ENCODE measurements around the gene GHRHR.

Gene GHRHR

DNA sequence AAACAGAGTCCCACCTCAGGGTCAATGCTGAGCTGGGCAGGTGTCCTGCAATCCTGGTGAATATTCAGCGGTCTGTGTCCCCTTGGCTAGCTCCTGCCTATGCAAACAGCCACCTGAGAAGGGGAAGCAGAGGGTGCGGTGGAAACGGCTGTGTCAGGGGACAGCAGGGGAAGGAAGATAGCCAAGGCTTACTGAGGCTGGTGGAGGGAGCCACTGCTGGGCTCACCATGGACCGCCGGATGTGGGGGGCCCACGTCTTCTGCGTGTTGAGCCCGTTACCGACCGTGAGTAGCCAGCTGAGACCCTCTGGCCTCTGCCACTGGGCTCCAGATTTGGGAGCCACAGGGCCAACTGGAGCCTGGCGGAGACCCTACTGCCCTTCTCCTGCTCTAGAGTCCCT is at the start of gene GHRHR:
GHRHR (plus strand) TSS at position 112 of the 400 bp plus-strand sequence; CDS start at position 228, 116 bp downstream.
- no peak within 1 kb of the TSS for H3K27ac Mint-ChIP-seq (ENCODE audit: low read depth)

DNA sequence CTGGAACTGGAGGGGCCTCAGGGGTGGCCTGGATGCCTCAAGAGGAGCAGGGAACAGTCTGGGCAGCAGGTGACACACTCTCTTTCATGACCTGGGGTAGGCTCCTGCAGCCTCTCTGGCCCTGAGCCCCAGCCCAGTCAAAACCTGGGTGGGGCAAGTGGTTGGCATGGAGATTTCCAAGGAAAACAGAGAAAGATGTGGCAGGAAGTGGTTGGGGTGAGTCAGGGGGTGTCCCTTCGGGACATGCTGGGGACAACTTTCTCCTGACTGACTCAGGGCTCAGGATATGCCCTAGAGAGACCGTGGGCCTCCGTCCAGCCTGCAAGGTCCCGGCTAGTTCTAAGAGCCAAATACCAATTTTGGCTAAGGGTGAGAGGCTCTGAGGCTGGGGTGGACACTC is 49.2 kb upstream of the GHRHR start:
- no peaks in the 10 kb centered on the region for H3K27me3 Mint-ChIP-seq
- no peak for DNase-seq (ENCODE audit: low spot score in 2 of 2)
- no peak overlapping the region for H3K27ac Mint-ChIP-seq (ENCODE audit: low read depth)
- H3K4me3 Mint-ChIP-seq: no peak overlapping the region
- no peaks in the 10 kb centered on the region for H3K36me3 Mint-ChIP-seq (ENCODE audit: insufficient read depth)
- no peaks in the 10 kb centered on the region for H3K9me3 Mint-ChIP-seq
- ATAC-seq (replicated peaks; ENCODE audit: extremely low read depth, poor library complexity, severe bottlenecking): no peak
- no peaks in the 10 kb centered on the region for H3K4me1 Mint-ChIP-seq

More for the DNA sequence above, at the start of gene GHRHR:
- no peaks in the 10 kb centered on the region for H3K4me1 Mint-ChIP-seq
- ATAC-seq (replicated peaks; ENCODE audit: extremely low read depth, poor library complexity, severe bottlenecking): no peak
- peaks cover 46% of the 10 kb centered on the region for H3K27me3 Mint-ChIP-seq
- no peaks in the 10 kb centered on the region for H3K9me3 Mint-ChIP-seq
- H3K4me3 Mint-ChIP-seq: no peak within 1 kb of the TSS
- DNase-seq (ENCODE audit: low spot score in 2 of 2): no peak
- no peaks in the 10 kb centered on the region for H3K36me3 Mint-ChIP-seq (ENCODE audit: insufficient read depth)

DNA sequence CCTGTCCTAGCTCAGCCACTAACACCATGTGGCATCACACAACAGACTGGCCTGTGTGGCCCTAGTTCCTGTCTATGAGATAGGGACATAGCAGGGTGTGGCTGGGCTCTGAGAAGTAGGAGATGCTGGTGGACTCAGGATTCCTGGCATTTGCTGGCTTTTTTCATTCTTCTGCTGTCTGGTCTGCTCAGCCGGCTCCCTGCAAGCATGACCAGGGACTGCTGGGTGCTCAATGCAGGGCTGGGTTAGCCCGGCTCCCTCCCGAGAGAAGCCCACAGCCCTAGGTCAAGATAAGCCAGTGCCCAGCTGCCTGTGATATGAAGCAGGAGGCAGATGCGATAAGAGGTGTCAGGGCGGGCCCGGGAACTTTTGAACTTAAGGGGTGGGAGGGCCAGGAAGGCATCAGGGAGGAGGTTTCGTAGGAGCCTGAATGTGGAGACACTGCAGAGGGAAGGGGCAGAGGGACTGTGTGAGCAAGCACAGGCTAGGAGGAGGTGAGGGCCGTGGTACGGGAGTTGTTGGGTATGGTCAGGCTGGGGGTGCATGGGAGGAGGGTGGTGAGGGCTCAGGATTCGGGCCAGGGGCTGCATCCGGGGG is 48.6 kb upstream of the GHRHR start:
- no peak for ATAC-seq (replicated peaks; ENCODE audit: extremely low read depth, poor library complexity, severe bottlenecking)
- Mint-ChIP-seq H3K27ac (ENCODE audit: low read depth) (no peak overlapping the region), H3K36me3 (ENCODE audit: insufficient read depth) (no peaks in the 10 kb centered on the region), H3K4me1 (no peaks in the 10 kb centered on the region), H3K4me3 (no peak overlapping the region), H3K9me3 (no peaks in the 10 kb centered on the region), H3K27me3 (no peaks in the 10 kb centered on the region)
- DNase-seq (ENCODE audit: low spot score in 2 of 2): no peak

DNA sequence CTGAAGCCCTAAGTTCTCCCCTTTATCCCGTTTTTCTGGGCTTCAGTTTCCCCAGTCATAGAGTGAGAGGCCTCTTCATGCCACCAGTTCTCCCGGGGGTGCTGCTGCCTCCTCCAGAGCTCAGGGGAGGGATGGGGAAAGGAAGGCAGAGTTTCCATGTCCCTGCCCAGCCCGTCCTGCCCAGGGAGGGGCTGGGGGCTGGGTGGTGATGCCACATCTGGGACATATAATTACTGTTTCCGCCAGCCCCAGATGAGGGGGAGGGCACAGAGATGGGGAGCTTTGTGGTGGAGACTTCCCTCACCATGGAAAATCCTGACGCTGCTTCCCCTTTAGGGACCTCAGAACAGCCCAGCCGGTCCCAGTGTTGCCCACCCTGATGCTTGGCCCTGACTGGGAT is 48.0 kb upstream of the GHRHR start:
- ATAC-seq (replicated peaks; ENCODE audit: extremely low read depth, poor library complexity, severe bottlenecking) (no peak), DNase-seq (ENCODE audit: low spot score in 2 of 2) (no peak)
- H3K4me3 Mint-ChIP-seq: no peak overlapping the region
- H3K36me3 Mint-ChIP-seq (ENCODE audit: insufficient read depth): no peaks in the 10 kb centered on the region
- no peaks in the 10 kb centered on the region for H3K27me3 Mint-ChIP-seq
- no peaks in the 10 kb centered on the region for H3K9me3 Mint-ChIP-seq
- H3K27ac Mint-ChIP-seq (ENCODE audit: low read depth): no peak overlapping the region
- no peaks in the 10 kb centered on the region for H3K4me1 Mint-ChIP-seq

DNA sequence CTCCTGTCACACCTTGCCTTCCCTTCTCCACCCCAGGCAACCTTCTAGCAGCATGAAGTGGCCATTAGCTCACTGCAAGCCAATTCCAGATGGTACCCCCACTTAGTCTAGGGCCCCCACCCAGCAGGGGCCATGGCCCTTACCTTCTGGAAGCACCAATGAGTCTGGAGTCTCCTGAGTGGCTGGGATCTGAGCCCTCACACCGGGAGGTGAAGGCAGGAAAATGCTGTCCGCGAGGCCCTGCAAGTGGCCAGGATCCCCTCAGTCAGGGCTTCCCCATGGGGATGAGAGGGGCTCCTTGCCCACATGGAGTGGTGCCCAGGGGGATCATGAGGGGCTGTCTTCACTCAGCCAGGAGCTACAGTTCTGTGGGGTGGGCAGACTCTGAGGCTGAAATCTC is 47.5 kb upstream of the GHRHR start:
- DNase-seq (ENCODE audit: low spot score in 2 of 2) (no peak), ATAC-seq (replicated peaks; ENCODE audit: extremely low read depth, poor library complexity, severe bottlenecking) (no peak)
- Mint-ChIP-seq H3K9me3 (no peaks in the 10 kb centered on the region), H3K36me3 (ENCODE audit: insufficient read depth) (no peaks in the 10 kb centered on the region), H3K27ac (ENCODE audit: low read depth) (no peak overlapping the region), H3K4me1 (no peaks in the 10 kb centered on the region), H3K27me3 (no peaks in the 10 kb centered on the region), H3K4me3 (no peak overlapping the region)

DNA sequence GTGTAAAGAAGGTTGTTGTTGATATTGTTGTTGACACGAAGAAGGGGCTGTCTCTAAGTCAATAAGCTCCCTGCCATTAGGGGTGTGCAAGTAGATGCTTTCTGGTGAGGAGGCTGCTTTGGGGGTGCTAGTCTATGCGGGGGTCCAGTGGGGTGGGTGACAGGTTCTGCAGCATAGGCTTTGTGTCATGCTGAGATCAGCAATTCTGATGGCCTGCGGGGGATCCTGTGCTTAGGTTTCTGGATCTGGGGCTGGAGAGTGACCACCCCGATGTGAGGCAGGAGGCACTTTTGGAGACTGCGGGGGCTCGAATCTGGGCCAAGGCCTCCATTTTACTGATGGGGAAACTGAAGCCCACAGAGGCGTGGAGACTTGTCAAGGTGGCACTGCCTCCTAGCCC is 47.0 kb upstream of the GHRHR start:
- no peak for ATAC-seq (replicated peaks; ENCODE audit: extremely low read depth, poor library complexity, severe bottlenecking)

DNA sequence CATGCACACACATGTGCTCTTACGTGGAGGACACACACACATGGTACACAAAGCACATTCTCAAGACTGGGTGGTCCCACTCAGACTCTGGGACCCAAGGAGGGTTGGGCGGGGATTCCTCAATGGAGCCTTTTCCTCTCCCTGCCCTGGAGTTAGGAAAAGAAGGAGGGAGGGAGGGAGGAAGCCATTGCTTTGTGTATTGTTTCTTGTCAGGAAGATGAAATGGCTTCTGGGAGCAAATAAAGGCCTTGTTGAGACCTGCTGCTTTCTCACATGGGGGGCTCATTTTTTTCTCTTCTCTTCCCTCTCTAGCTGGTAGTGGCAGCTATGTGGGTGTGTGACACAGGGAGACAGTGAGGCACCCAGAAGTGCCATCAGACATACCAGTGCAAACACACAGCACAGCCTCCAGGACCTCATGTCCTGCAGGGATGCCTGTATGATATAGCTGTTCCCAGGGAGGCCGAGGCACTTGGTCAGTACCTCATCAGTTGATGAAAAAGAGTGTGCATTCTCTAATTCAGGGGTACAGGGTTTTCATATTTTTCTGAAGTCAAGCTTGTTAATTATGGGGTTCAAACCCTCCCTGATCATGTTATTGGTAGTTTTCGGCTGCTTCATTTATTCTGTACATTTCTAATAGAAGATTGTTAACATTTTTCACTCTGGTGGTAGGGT is 46.4 kb upstream of the GHRHR start:
- no peak overlapping the region for H3K4me3 Mint-ChIP-seq
- ATAC-seq (replicated peaks; ENCODE audit: extremely low read depth, poor library complexity, severe bottlenecking): no peak
- no peak overlapping the region for H3K27ac Mint-ChIP-seq (ENCODE audit: low read depth)
- DNase-seq (ENCODE audit: low spot score in 2 of 2): no peak
- no peaks in the 10 kb centered on the region for H3K27me3 Mint-ChIP-seq
- H3K4me1 Mint-ChIP-seq: no peaks in the 10 kb centered on the region
- H3K36me3 Mint-ChIP-seq (ENCODE audit: insufficient read depth): no peaks in the 10 kb centered on the region
- no peaks in the 10 kb centered on the region for H3K9me3 Mint-ChIP-seq

More for the DNA sequence above, 47.0 kb upstream of the GHRHR start:
- H3K27me3 Mint-ChIP-seq: no peaks in the 10 kb centered on the region
- no peaks in the 10 kb centered on the region for H3K9me3 Mint-ChIP-seq
- no peaks in the 10 kb centered on the region for H3K4me1 Mint-ChIP-seq
- H3K4me3 Mint-ChIP-seq: no peak overlapping the region
- DNase-seq (ENCODE audit: low spot score in 2 of 2): no peak
- H3K36me3 Mint-ChIP-seq (ENCODE audit: insufficient read depth): no peaks in the 10 kb centered on the region
- H3K27ac Mint-ChIP-seq (ENCODE audit: low read depth): no peak overlapping the region

DNA sequence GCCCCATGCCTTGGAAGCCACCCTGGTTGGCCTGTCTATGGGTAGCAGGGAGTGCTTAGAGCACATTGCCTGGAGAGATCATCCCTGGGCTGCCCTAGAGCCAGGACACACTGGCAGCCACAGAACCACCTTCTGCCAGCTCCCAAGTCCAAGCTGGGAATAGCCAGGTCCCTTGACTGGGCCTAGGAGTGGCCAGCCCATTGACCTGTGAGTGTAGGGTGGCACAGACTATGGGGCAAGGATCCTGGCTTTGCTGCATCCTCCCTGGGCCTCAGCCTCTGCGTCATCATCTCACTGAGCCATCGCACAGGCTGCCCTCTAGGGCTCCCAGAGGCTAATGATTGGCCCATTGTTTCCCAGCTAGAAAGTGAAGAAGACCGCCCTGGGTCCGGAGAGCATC is 45.1 kb upstream of the GHRHR start:
- ATAC-seq (replicated peaks; ENCODE audit: extremely low read depth, poor library complexity, severe bottlenecking): no peak
- H3K27ac Mint-ChIP-seq (ENCODE audit: low read depth): no peak overlapping the region
- no peaks in the 10 kb centered on the region for H3K36me3 Mint-ChIP-seq (ENCODE audit: insufficient read depth)
- DNase-seq (ENCODE audit: low spot score in 2 of 2): no peak
- no peaks in the 10 kb centered on the region for H3K9me3 Mint-ChIP-seq
- no peak overlapping the region for H3K4me3 Mint-ChIP-seq
- H3K27me3 Mint-ChIP-seq: no peaks in the 10 kb centered on the region
- no peaks in the 10 kb centered on the region for H3K4me1 Mint-ChIP-seq

DNA sequence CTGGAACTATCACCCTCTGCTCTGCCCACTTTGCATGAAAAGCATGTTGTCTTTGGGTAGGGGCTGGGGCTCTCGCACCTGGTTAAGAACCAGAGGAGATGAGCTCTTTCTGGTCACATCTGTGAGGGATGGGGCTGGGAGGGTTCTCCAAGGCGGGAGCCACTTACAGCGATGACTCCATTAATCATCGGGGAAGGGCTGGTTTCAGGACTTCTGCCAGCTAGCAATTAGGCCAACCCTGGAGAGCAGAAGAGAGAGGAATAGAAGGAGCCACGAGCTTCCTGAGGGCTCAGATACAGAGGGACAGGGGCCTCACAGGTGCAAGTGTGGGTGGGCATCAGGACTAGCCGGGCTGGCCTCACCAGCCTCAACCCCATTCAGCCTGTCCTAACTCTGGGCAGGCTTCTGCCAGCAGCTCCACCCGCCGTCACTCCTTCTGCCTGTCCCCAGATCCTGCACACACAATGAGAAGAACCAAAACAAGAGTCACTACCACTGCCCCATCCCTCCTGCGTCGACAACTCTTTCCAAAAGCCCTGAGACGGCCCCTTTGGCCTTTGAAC is 43.7 kb upstream of the GHRHR start:
- Mint-ChIP-seq H3K36me3 (ENCODE audit: insufficient read depth) (no peaks in the 10 kb centered on the region), H3K4me3 (no peak overlapping the region), H3K9me3 (no peaks in the 10 kb centered on the region), H3K4me1 (no peaks in the 10 kb centered on the region), H3K27ac (ENCODE audit: low read depth) (no peak overlapping the region), H3K27me3 (no peaks in the 10 kb centered on the region)
- no peak for ATAC-seq (replicated peaks; ENCODE audit: extremely low read depth, poor library complexity, severe bottlenecking)
- no peak for DNase-seq (ENCODE audit: low spot score in 2 of 2)

DNA sequence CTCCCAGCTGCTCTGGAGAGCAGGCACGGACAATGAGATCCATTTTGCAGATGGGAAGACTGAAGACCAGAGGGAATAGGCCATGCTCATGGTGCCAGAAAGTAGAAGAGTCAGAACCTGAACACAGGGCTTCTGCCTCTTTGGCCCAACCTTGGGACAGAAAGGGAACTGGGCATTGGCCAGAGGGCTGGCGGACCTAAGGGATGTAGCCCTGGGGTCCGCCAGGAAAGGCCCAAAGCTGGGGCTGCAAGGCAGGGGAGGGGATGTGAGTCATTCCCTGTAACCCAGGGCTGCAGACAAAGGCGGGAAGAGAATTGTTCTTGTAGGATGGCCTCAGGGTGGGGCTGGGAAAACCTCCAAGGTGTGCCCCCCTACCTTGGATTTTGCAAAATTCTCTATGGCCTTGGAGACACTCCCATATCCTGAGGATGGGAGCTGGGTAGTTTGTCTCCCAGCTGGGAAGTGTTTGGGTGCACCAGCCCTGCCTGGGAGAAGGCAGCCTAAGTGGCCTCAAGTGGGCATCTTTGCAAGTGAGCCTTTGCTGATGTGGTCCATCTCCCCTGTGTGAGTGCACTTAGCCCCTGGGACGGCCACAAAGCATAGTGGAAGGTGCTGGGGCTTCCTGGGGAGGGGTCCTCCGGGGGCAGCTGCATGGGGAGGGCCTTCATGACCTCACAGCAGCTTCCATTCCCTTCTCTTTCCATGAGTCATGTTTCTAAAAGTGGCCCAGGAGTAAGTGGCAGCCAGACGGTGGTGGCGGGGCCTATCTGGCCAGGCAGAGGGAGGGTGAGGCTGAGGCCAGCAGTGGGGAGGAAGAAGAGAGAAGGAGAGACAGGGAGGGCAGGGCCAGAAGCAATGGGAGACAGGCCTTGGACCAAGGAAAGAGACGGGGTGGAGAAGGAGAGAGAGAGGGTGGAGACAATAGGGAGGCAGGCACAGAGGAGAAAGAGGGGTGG is 42.9 kb upstream of the GHRHR start:
- Mint-ChIP-seq H3K27me3 (no peaks in the 10 kb centered on the region), H3K9me3 (no peaks in the 10 kb centered on the region), H3K4me3 (no peak overlapping the region), H3K4me1 (no peaks in the 10 kb centered on the region), H3K27ac (ENCODE audit: low read depth) (no peak overlapping the region), H3K36me3 (ENCODE audit: insufficient read depth) (no peaks in the 10 kb centered on the region)
- no peak for ATAC-seq (replicated peaks; ENCODE audit: extremely low read depth, poor library complexity, severe bottlenecking)
- no peak for DNase-seq (ENCODE audit: low spot score in 2 of 2)

DNA sequence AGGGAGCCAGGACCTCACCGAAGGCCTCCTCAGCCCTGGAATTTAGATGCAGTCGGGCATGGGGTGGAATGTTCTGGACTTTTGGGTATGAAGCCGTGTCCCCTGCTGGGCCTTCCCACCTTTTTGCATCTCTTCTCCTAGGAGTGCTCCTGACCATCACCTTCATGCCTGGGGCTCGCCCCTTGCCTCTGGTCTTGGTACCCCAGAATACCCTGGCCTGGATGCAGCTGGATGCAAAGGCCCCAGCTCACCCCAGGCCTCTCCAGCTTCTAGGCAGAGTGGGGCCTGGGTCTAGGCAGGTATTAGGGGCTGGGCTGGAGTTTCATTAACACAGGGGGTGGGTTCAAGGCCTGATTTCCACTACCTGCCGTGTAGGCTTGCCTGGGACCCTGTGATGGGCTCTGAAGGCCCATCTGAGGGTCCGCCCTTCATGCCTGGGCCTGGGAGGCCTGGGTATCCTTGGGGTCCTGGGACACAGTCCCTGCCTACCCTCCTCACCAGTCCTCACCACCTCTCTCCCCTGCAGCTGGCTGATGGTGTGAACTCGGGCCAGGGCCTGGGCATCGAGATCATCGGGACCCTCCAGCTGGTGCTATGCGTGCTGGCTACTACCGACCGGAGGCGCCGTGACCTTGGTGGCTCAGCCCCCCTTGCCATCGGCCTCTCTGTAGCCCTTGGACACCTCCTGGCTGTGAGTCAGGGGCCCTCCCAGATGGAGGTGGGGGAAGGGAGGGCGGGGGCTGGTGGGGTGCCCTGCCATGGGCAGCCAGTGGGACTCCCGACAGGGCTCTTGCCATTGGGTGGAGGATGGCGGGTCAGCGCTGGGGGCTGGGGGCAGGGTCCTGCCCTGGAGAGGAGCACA is 42.0 kb upstream of the GHRHR start:
- H3K27me3 Mint-ChIP-seq: no peaks in the 10 kb centered on the region
- ATAC-seq (replicated peaks; ENCODE audit: extremely low read depth, poor library complexity, severe bottlenecking) (no peak), DNase-seq (ENCODE audit: low spot score in 2 of 2) (no peak)
- no peaks in the 10 kb centered on the region for H3K4me1 Mint-ChIP-seq
- no peak overlapping the region for H3K4me3 Mint-ChIP-seq
- no peaks in the 10 kb centered on the region for H3K9me3 Mint-ChIP-seq
- no peaks in the 10 kb centered on the region for H3K36me3 Mint-ChIP-seq (ENCODE audit: insufficient read depth)
- H3K27ac Mint-ChIP-seq (ENCODE audit: low read depth): no peak overlapping the region

DNA sequence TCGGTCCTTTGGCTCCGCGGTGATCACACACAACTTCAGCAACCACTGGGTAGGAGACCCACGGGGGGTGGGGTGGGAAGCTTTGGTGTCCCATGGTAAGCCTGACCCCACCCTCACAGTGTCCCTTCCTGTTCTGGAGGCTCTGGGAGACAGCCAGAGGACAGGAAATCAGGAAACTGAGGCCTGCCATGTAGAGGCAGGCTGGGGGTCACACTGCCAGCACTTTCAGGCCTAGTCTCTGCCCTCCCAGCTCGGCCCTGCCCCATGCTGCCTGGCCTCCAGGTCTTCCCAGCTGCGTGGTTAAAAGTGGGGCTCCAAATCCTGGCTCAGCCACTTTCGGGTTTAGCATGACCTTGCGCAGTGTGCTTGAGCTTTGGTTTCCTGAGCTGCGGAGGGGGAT is 41.2 kb upstream of the GHRHR start:
- no peak overlapping the region for H3K4me3 Mint-ChIP-seq

More for the DNA sequence above, 41.2 kb upstream of the GHRHR start:
- no peak for DNase-seq (ENCODE audit: low spot score in 2 of 2)
- Mint-ChIP-seq H3K27me3 (no peaks in the 10 kb centered on the region), H3K9me3 (no peaks in the 10 kb centered on the region), H3K36me3 (ENCODE audit: insufficient read depth) (no peaks in the 10 kb centered on the region), H3K4me1 (no peaks in the 10 kb centered on the region), H3K27ac (ENCODE audit: low read depth) (no peak overlapping the region)
- ATAC-seq (replicated peaks; ENCODE audit: extremely low read depth, poor library complexity, severe bottlenecking): no peak
